Kidney (tissue), 2 donors: Measurements from ENCODE around the gene CDK5RAP1. TPM values are rescaled to one million over a fixed set of nuclear protein-coding genes. Genes with fewer than 3 reads are reported as not detected.

Experiments used
- polyA plus RNA-seq: library from polyadenylated mRNA; stranded (reverse); fragments of 350-450 nt; fragmentation: Illumina TruSeq; extraction: RNeasy Lipid Tissue Mini Kit (QIAGEN cat#74804); gene quantifications from one replicate; pipeline ENCODE4 v1.2.3, GENCODE V29; 2014; ENCODE audit warnings: low read depth, low replicate concordance; ENCODE audit not compliant: insufficient read depth
- total RNA-seq: library from RNA; stranded (reverse); fragmentation: NEBNext Ultra II Directional; extraction: Animal tissue kit (Norgen Biotek cat#: 25700); gene quantifications from one replicate; pipeline ENCODE4 v1.2.1, GENCODE V29; 2021
- donor health status: DM: yes; HTN: yes; CAD: no.

Gene CDK5RAP1
- total and polyA plus RNA-seq, 2 donors from 2014 or later, result 25.2 to 34.4 TPM

Other genes starting within 250 kb of the CDK5RAP1 start
- not detected for gene BPIFA2, start 233.4 kb downstream of the CDK5RAP1 start, total RNA-seq
- 0.54 TPM for gene BPIFA2, start 233.4 kb downstream of the CDK5RAP1 start, polyA plus RNA-seq
- not detected for gene BPIFA3, start 184.2 kb downstream of the CDK5RAP1 start, total RNA-seq
- gene BPIFA3, start 184.2 kb downstream of the CDK5RAP1 start, polyA plus RNA-seq, result not detected
- gene BPIFA1, start 165.5 kb downstream of the CDK5RAP1 start, total RNA-seq, result not detected
- not detected for gene BPIFA1, start 165.5 kb downstream of the CDK5RAP1 start, polyA plus RNA-seq
- gene BPIFB1, start 118.3 kb downstream of the CDK5RAP1 start, total RNA-seq, result not detected
- not detected for gene BPIFB1, start 118.3 kb downstream of the CDK5RAP1 start, polyA plus RNA-seq
- 12.2 TPM for gene SNTA1, start 42.2 kb upstream of the CDK5RAP1 start, total RNA-seq
- gene SNTA1, start 42.2 kb upstream of the CDK5RAP1 start, polyA plus RNA-seq, result 53.6 TPM
- gene CBFA2T2, start 88.6 kb upstream of the CDK5RAP1 start, total RNA-seq, result 17.3 TPM
- 5.5 TPM for gene CBFA2T2, start 88.6 kb upstream of the CDK5RAP1 start, polyA plus RNA-seq